ENCODE results near the gene PAK5. TPM values are rescaled to one million over a fixed set of nuclear protein-coding genes. Genes with fewer than 3 reads are reported as not detected.

Gene PAK5
- total and polyA plus RNA-seq, 2 of the 13 experiments (the other 11 are each of a cell fraction or from before 2014, with no cell fraction given) = not detected

- no peak overlapping the region for H3K4me3 ChIP-seq (replicated peaks in 1 of 3; ENCODE audit: insufficient read depth in 1 of 3, low read depth in 2 of 3, low read length in 3 of 3)
- H4K20me1 ChIP-seq (ENCODE audit: insufficient read depth, low read length) = no peaks in the 10 kb centered on the region
- POLR2A ChIA-PET = no interaction called here
- no peak overlapping the region for H3K27ac ChIP-seq (ENCODE audit: extremely low read length, insufficient read depth, low read length)
- no peaks in the 10 kb centered on the region for H3K9me3 ChIP-seq (ENCODE audit: low read length)
- intact Hi-C loops (cut with micrococcal nuclease; ENCODE audit: unreplicated experiment) (no loop called here), in situ Hi-C loops (cut with HindIII; ENCODE audit: extremely low pct_ligation_motif_present, low pct_unique_long_range_greater_than_20kb) (no loop called here)
- no peak overlapping the region for H3K4me2 ChIP-seq (ENCODE audit: low read depth, low read length)
- H2AFZ ChIP-seq (ENCODE audit: low read length) = no peak overlapping the region
- no peak for TF ChIP-seq RARA (CRISPR knock-in tag; IDR thresholded peaks at IDR 0.05)
- TF ChIP-seq ZSCAN22 (CRISPR knock-in tag; IDR thresholded peaks at IDR 0.05) = no peak
- no peak for TF ChIP-seq RXRA (CRISPR knock-in tag; IDR thresholded peaks at IDR 0.05)
- TF ChIP-seq FOXA3 (CRISPR knock-in tag; IDR thresholded peaks at IDR 0.05) = no peak
- TF ChIP-seq MAX (IDR thresholded peaks at IDR 0.05) = no peak
- no peak for TF ChIP-seq ZNF570 (CRISPR knock-in tag; IDR thresholded peaks at IDR 0.05; ENCODE audit: borderline replicate concordance)
- no peak for TF ChIP-seq NCOA1 (CRISPR knock-in tag; IDR thresholded peaks at IDR 0.05)
- no peak for TF ChIP-seq KLF9 (CRISPR knock-in tag; IDR thresholded peaks at IDR 0.05; ENCODE audit: low read depth)
- TF ChIP-seq ZSCAN25 (CRISPR knock-in tag; IDR thresholded peaks at IDR 0.05) = no peak
- no peak for TF ChIP-seq HMGA1 (CRISPR knock-in tag; conservative IDR thresholded peaks at IDR 0.05)
- TF ChIP-seq CHCHD3 (CRISPR knock-in tag; IDR thresholded peaks at IDR 0.05) = no peak
- no peak for TF ChIP-seq ZNF781 (CRISPR knock-in tag; IDR thresholded peaks at IDR 0.05; ENCODE audit: borderline replicate concordance, not compliant biosample characterization)
- no peak for TF ChIP-seq ZHX2 (IDR thresholded peaks at IDR 0.05; ENCODE audit: low read depth)
- no peak for TF ChIP-seq ZHX2 (CRISPR knock-in tag; IDR thresholded peaks at IDR 0.05; ENCODE audit: borderline replicate concordance)
- no peak for TF ChIP-seq ZNF274 (CRISPR knock-in tag; IDR thresholded peaks at IDR 0.05)
- H3K27me3 ChIP-seq (ENCODE audit: control insufficient read depth in 1 of 2, insufficient read depth in 2 of 2, low read length in 2 of 2) = peaks cover 0 to under 1% of the 10 kb centered on the region in 2 experiments; a peak in 2 of 5 replicates
- H3K9ac ChIP-seq (ENCODE audit: insufficient read depth, low read depth, low read length) = no peak overlapping the region
- FAIRE-seq = no peak
- no TSS peak for BruUV-seq (replicated peaks)
- H3K4me1 ChIP-seq (ENCODE audit: insufficient read depth, low read length) = no peaks in the 10 kb centered on the region
- H3K36me3 ChIP-seq (replicated peaks in 1 of 2; ENCODE audit: control insufficient read depth in 1 of 2, insufficient read depth in 2 of 2, low read length in 2 of 2) = no peaks in the 10 kb centered on the region
- no peaks in the 10 kb centered on the region for H3K79me2 ChIP-seq (ENCODE audit: insufficient read depth, low read length)
- DNase-seq (ENCODE audit: low spot score) = no peak
- CTCF ChIA-PET (ENCODE audit: low intra/inter-chr PET ratio, low total read pairs) = no interaction called here
- ATAC-seq = no peak
- 0% methylated on average over 2 of the region's 2 CpGs for WGBS (ENCODE audit: low lambda C conversion rate)
These were observed 338.8 kb downstream of the PAK5 start for GRCh38 chr20:9500121-9500520.
